Choroid plexus epithelial cell (primary cell): Measurements from ENCODE around the gene ATP1A3.

Experiments
- DNase-seq: peaks from one replicate; pipeline ENCODE4 v3.0.0-alpha.2; 2010; ENCODE audit warnings: low read depth
- H3K4me3 ChIP-seq: 2 replicates; pipeline ENCODE4 v1.5.1; 2011; ENCODE audit warnings: low read depth, mild to moderate bottlenecking, control low read depth, low read length, moderate library complexity
- TF ChIP-seq, protein P1 (sequence below): conservative IDR thresholded peaks from 2 replicates; pipeline ENCODE4 v1.5.1; 2011; ENCODE audit warnings: low read depth, mild to moderate bottlenecking, control low read depth, inconsistent platforms, low read length, moderate library complexity

Gene ATP1A3

DNA sequence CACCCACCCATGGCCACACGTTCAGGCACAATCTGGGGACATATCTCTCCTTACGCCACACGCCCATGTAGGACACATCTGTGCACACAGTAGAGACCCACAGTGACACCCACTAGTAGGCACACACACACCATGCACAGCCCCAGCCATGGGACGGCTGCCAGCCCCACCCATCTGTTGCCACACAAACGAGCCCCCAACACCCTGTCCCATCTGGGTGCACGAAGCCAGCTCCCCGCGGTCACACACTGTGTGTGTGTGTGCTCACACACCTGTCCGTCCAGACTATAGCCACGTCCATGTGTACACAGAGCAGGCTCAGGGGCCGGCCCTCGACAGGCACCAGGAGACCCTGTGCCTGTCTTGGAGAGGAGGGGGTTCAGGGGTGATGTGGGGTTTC, 76.4 kb downstream of the ATP1A3 start:
- no peak overlapping the region for H3K4me3 ChIP-seq
- TF ChIP-seq, protein P1, sequence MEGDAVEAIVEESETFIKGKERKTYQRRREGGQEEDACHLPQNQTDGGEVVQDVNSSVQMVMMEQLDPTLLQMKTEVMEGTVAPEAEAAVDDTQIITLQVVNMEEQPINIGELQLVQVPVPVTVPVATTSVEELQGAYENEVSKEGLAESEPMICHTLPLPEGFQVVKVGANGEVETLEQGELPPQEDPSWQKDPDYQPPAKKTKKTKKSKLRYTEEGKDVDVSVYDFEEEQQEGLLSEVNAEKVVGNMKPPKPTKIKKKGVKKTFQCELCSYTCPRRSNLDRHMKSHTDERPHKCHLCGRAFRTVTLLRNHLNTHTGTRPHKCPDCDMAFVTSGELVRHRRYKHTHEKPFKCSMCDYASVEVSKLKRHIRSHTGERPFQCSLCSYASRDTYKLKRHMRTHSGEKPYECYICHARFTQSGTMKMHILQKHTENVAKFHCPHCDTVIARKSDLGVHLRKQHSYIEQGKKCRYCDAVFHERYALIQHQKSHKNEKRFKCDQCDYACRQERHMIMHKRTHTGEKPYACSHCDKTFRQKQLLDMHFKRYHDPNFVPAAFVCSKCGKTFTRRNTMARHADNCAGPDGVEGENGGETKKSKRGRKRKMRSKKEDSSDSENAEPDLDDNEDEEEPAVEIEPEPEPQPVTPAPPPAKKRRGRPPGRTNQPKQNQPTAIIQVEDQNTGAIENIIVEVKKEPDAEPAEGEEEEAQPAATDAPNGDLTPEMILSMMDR = no peak
- DNase-seq = no peak
